Measurements from ENCODE around the gene GPR35. TPM values are rescaled to one million over a fixed set of nuclear protein-coding genes. Genes with fewer than 3 reads are reported as not detected.

Gene GPR35
- total RNA-seq, 1 experiment from 2014 or later, result 4.2 TPM

DNA sequence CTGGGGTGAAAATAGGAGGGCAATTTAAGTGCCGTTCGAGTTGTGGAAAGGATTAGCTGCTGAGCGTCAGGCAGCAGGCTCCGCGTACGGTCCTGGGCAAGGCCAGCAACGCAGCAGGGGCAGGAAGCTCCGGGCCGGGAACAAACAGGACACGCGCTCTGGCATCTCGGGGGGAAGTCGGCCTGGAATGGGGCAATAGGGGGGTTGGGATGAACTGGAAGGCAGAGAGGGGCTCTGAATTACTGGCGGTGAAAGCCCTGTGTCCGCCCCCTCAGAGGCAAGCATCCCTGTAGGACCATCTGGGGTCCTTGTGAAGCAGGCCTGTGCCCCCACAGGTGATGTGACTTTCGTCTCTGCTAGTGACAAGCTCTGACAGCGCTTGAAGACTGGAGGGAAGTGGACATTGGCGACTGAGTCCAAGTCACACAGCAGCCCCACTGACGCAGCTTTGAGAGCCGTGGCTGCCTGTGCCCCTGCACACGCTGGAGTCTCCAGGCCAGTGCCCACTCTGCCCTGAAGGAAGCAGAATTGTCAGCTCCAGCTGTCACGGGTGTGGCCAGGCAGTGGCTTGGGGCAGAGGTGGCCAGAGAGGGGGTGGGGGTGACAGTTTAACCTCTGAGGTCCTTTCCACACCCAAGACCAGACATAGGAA lies 22.3 kb downstream of the GPR35 start:
- Histone ChIP-seq H3K4me2 (ENCODE audit: low read length) (no peak overlapping the region), H3K79me2 (ENCODE audit: insufficient read depth, low read length) (no peaks in the 10 kb centered on the region), H4K20me1 (ENCODE audit: insufficient read depth) (no peaks in the 10 kb centered on the region), H3K9me3 (ENCODE audit: control insufficient read depth in 1 of 2, insufficient read depth in 1 of 2, low read depth in 1 of 2, low read length in 2 of 2) (no peaks in the 10 kb centered on the region; a peak in 1 of 4 replicates), H3K36me3 (ENCODE audit: control insufficient read depth in 1 of 2, insufficient read depth in 2 of 2, low read length in 2 of 2) (no peaks in the 10 kb centered on the region), H3K4me3 (replicated peaks in 1 of 2; ENCODE audit: low read depth in 1 of 2, low read length in 2 of 2) (no peak overlapping the region), H3K9me2 (ENCODE audit: insufficient read depth) (no peaks in the 10 kb centered on the region), H3K4me1 (ENCODE audit: control insufficient read depth in 1 of 2, insufficient read depth in 2 of 2, low read length in 2 of 2) (no peaks in the 10 kb centered on the region), H3K27me3 (ENCODE audit: insufficient read depth, low read length) (peaks cover 24% of the 10 kb centered on the region), H3K9ac (ENCODE audit: low read length) (no peak overlapping the region), H3K27ac (ENCODE audit: low read depth, low read length) (no peak overlapping the region), H2AFZ (ENCODE audit: low read depth, low read length, poor library complexity, severe bottlenecking) (no peak overlapping the region)
- RAD21 ChIA-PET (ENCODE audit: low non-redundant PET in 1 of 2, low total read pairs in 2 of 2, uncharacterized antibody in 2 of 2, unreplicated experiment in 2 of 2), result no interaction called here
- no TSS peak for BruUV-seq (replicated peaks)
- intact Hi-C loops (cut with micrococcal nuclease), result no loop called here
- DNase-seq (ENCODE audit: low read depth, low spot score) (no peak), ATAC-seq (no peak)
- no peak for TF ChIP-seq SP1 (IDR thresholded peaks at IDR 0.05; ENCODE audit: low read depth)
- no peak for TF ChIP-seq CEBPB (IDR thresholded peaks at IDR 0.05; ENCODE audit: low read depth)
- no peak for TF ChIP-seq RAD21 (IDR thresholded peaks at IDR 0.05; ENCODE audit: low read depth)
- no peak for TF ChIP-seq EZH2phosphoT487 (IDR thresholded peaks at IDR 0.05; ENCODE audit: borderline replicate concordance)
- no peak for TF ChIP-seq SIN3A (IDR thresholded peaks at IDR 0.05; ENCODE audit: low read depth)
- no peak for TF ChIP-seq CBX3 (IDR thresholded peaks at IDR 0.05; ENCODE audit: low read depth)
- TF ChIP-seq, protein P1, sequence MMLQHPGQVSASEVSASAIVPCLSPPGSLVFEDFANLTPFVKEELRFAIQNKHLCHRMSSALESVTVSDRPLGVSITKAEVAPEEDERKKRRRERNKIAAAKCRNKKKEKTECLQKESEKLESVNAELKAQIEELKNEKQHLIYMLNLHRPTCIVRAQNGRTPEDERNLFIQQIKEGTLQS (IDR thresholded peaks at IDR 0.05), result no peak
- TF ChIP-seq TCF7L2 (IDR thresholded peaks at IDR 0.05; ENCODE audit: borderline replicate concordance, extremely low read depth, insufficient read depth, insufficient read length), result no peak
- TF ChIP-seq, protein P2, sequence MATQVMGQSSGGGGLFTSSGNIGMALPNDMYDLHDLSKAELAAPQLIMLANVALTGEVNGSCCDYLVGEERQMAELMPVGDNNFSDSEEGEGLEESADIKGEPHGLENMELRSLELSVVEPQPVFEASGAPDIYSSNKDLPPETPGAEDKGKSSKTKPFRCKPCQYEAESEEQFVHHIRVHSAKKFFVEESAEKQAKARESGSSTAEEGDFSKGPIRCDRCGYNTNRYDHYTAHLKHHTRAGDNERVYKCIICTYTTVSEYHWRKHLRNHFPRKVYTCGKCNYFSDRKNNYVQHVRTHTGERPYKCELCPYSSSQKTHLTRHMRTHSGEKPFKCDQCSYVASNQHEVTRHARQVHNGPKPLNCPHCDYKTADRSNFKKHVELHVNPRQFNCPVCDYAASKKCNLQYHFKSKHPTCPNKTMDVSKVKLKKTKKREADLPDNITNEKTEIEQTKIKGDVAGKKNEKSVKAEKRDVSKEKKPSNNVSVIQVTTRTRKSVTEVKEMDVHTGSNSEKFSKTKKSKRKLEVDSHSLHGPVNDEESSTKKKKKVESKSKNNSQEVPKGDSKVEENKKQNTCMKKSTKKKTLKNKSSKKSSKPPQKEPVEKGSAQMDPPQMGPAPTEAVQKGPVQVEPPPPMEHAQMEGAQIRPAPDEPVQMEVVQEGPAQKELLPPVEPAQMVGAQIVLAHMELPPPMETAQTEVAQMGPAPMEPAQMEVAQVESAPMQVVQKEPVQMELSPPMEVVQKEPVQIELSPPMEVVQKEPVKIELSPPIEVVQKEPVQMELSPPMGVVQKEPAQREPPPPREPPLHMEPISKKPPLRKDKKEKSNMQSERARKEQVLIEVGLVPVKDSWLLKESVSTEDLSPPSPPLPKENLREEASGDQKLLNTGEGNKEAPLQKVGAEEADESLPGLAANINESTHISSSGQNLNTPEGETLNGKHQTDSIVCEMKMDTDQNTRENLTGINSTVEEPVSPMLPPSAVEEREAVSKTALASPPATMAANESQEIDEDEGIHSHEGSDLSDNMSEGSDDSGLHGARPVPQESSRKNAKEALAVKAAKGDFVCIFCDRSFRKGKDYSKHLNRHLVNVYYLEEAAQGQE (IDR thresholded peaks at IDR 0.05; ENCODE audit: low read depth), result no peak
- TF ChIP-seq POLR2AphosphoS5 (IDR thresholded peaks at IDR 0.05; ENCODE audit: low read depth, low read length), result no peak
- TF ChIP-seq, protein P3, sequence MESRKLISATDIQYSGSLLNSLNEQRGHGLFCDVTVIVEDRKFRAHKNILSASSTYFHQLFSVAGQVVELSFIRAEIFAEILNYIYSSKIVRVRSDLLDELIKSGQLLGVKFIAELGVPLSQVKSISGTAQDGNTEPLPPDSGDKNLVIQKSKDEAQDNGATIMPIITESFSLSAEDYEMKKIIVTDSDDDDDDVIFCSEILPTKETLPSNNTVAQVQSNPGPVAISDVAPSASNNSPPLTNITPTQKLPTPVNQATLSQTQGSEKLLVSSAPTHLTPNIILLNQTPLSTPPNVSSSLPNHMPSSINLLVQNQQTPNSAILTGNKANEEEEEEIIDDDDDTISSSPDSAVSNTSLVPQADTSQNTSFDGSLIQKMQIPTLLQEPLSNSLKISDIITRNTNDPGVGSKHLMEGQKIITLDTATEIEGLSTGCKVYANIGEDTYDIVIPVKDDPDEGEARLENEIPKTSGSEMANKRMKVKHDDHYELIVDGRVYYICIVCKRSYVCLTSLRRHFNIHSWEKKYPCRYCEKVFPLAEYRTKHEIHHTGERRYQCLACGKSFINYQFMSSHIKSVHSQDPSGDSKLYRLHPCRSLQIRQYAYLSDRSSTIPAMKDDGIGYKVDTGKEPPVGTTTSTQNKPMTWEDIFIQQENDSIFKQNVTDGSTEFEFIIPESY (IDR thresholded peaks at IDR 0.05; ENCODE audit: extremely low read depth, insufficient replicate concordance, low read length), result no peak
- no peak for TF ChIP-seq ZNF274 (IDR thresholded peaks at IDR 0.05; ENCODE audit: low read depth, low read length)
- no peak for TF ChIP-seq ZFX (IDR thresholded peaks at IDR 0.05)
- TF ChIP-seq, protein P4, sequence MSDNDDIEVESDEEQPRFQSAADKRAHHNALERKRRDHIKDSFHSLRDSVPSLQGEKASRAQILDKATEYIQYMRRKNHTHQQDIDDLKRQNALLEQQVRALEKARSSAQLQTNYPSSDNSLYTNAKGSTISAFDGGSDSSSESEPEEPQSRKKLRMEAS (IDR thresholded peaks at IDR 0.05), result no peak
- TF ChIP-seq SRF (IDR thresholded peaks at IDR 0.05; ENCODE audit: low read depth), result no peak
- no peak for TF ChIP-seq POLR2A (IDR thresholded peaks at IDR 0.05; ENCODE audit: borderline replicate concordance, extremely low read depth, insufficient read depth, insufficient read length)
- no peak for TF ChIP-seq YY1 (IDR thresholded peaks at IDR 0.05; ENCODE audit: extremely low read depth, insufficient replicate concordance, low read depth, low read length)
- TF ChIP-seq, protein P5, sequence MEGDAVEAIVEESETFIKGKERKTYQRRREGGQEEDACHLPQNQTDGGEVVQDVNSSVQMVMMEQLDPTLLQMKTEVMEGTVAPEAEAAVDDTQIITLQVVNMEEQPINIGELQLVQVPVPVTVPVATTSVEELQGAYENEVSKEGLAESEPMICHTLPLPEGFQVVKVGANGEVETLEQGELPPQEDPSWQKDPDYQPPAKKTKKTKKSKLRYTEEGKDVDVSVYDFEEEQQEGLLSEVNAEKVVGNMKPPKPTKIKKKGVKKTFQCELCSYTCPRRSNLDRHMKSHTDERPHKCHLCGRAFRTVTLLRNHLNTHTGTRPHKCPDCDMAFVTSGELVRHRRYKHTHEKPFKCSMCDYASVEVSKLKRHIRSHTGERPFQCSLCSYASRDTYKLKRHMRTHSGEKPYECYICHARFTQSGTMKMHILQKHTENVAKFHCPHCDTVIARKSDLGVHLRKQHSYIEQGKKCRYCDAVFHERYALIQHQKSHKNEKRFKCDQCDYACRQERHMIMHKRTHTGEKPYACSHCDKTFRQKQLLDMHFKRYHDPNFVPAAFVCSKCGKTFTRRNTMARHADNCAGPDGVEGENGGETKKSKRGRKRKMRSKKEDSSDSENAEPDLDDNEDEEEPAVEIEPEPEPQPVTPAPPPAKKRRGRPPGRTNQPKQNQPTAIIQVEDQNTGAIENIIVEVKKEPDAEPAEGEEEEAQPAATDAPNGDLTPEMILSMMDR (IDR thresholded peaks at IDR 0.05 in 2 of 3, conservative IDR thresholded peaks at IDR 0.05 in 1 of 3; ENCODE audit: borderline replicate concordance in 1 of 3, insufficient read depth in 1 of 3, low read depth in 2 of 3, low read length in 2 of 3), result no peak
- TF ChIP-seq EGR1 (IDR thresholded peaks at IDR 0.05; ENCODE audit: low read depth), result no peak
- POLR2A ChIA-PET, result no interaction called here
- CTCF ChIA-PET, result no interaction called here

Data from HCT116 (cell line).